ENCODE results near the gene GAREM1. TPM values are rescaled to one million over a fixed set of nuclear protein-coding genes. Genes with fewer than 3 reads are reported as not detected.

GAREM1 gene
- total and polyA plus RNA-seq, 4 donors = 1.5 to 7.5 (median 2.0) TPM

DNA sequence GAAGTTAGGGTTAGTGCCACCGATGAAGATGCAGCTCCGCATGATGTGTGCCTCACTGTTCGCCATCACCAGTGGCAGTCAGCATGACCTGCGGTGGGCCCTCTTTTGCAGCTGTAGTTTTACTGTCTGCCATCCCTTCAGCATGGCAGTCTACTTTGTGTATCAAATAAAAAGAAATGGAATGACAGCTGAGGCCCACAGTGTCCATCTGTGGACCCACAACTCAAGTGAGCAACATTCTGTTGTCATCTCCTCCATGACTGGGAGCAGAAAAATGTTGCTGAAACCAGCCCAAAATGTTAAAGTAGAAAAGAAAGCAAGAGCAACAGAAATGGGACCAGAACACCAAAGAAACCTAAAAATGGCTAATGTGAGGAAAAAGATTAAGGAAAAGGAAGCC lies 152.1 kb downstream of the GAREM1 start:
- H3K27ac ChIP-seq (ENCODE audit: low read depth in 1 of 2, low read length in 2 of 2) = no peak overlapping the region

GRCh38 chr18:32317651-32318050 lies 153.0 kb downstream of the GAREM1 start:
- Histone ChIP-seq H3K9me3 (ENCODE audit: control insufficient read depth in 4 of 4, low read length in 3 of 4) (no peaks in the 10 kb centered on the region), H3K36me3 (ENCODE audit: control insufficient read depth in 4 of 4, insufficient read depth in 3 of 4, low read depth in 1 of 4, low read length in 3 of 4) (no peaks in the 10 kb centered on the region), H3K27ac (ENCODE audit: low read depth in 1 of 2, low read length in 2 of 2) (no peak overlapping the region), H3K4me1 (ENCODE audit: control insufficient read depth in 4 of 4, insufficient read depth in 4 of 4, low read length in 3 of 4) (peaks cover 2 to 11% (median 7%) of the 10 kb centered on the region in 4 donors), H3K4me3 (ENCODE audit: low read depth in 1 of 3, low read length in 3 of 3) (no peak overlapping the region), H3K9ac (ENCODE audit: low read depth in 1 of 2, low read length in 2 of 2) (no peak overlapping the region), H3K27me3 (ENCODE audit: control insufficient read depth in 4 of 4, insufficient read depth in 4 of 4, low read length in 3 of 4) (no peaks in the 10 kb centered on the region)
- 74% methylated on average over 4 of the region's 4 CpGs for WGBS
- TF ChIP-seq RXRA (IDR thresholded peaks at IDR 0.05) = no peak
- TF ChIP-seq TAF1 (conservative IDR thresholded peaks at IDR 0.05) = no peak
- TF ChIP-seq FOXA2 (IDR thresholded peaks at IDR 0.05) = no peak
- no peak for TF ChIP-seq GABPA (IDR thresholded peaks at IDR 0.05 in 1 of 2, conservative IDR thresholded peaks at IDR 0.05 in 1 of 2)
- no peak for TF ChIP-seq HNF4A (conservative IDR thresholded peaks at IDR 0.05)
- TF ChIP-seq MAX (IDR thresholded peaks at IDR 0.05) = no peak
- no peak for TF ChIP-seq NR2F2 (IDR thresholded peaks at IDR 0.05)
- TF ChIP-seq FOXA1 (IDR thresholded peaks at IDR 0.05) = no peak
- TF ChIP-seq YY1 (IDR thresholded peaks at IDR 0.05) = no peak
- no peak for TF ChIP-seq HNF4G (IDR thresholded peaks at IDR 0.05)
- TF ChIP-seq RAD21 (IDR thresholded peaks at IDR 0.05) = no peak
- no peak for DNase-seq (ENCODE audit: low spot score)

More for the DNA sequence above, 152.1 kb downstream of the GAREM1 start:
- no peak for TF ChIP-seq HNF4A (conservative IDR thresholded peaks at IDR 0.05)
- TF ChIP-seq, protein P1, sequence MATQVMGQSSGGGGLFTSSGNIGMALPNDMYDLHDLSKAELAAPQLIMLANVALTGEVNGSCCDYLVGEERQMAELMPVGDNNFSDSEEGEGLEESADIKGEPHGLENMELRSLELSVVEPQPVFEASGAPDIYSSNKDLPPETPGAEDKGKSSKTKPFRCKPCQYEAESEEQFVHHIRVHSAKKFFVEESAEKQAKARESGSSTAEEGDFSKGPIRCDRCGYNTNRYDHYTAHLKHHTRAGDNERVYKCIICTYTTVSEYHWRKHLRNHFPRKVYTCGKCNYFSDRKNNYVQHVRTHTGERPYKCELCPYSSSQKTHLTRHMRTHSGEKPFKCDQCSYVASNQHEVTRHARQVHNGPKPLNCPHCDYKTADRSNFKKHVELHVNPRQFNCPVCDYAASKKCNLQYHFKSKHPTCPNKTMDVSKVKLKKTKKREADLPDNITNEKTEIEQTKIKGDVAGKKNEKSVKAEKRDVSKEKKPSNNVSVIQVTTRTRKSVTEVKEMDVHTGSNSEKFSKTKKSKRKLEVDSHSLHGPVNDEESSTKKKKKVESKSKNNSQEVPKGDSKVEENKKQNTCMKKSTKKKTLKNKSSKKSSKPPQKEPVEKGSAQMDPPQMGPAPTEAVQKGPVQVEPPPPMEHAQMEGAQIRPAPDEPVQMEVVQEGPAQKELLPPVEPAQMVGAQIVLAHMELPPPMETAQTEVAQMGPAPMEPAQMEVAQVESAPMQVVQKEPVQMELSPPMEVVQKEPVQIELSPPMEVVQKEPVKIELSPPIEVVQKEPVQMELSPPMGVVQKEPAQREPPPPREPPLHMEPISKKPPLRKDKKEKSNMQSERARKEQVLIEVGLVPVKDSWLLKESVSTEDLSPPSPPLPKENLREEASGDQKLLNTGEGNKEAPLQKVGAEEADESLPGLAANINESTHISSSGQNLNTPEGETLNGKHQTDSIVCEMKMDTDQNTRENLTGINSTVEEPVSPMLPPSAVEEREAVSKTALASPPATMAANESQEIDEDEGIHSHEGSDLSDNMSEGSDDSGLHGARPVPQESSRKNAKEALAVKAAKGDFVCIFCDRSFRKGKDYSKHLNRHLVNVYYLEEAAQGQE (IDR thresholded peaks at IDR 0.05) = no peak
- DNase-seq (ENCODE audit: low spot score) = no peak
- Histone ChIP-seq H3K27me3 (ENCODE audit: control insufficient read depth in 4 of 4, insufficient read depth in 4 of 4, low read length in 3 of 4) (no peaks in the 10 kb centered on the region), H3K4me3 (ENCODE audit: low read depth in 1 of 3, low read length in 3 of 3) (no peak overlapping the region), H3K9ac (ENCODE audit: low read depth in 1 of 2, low read length in 2 of 2) (no peak overlapping the region), H3K4me1 (ENCODE audit: control insufficient read depth in 4 of 4, insufficient read depth in 4 of 4, low read length in 3 of 4) (peaks cover 2 to 11% (median 7%) of the 10 kb centered on the region in 4 donors), H3K9me3 (ENCODE audit: control insufficient read depth in 4 of 4, low read length in 3 of 4) (no peaks in the 10 kb centered on the region), H3K36me3 (ENCODE audit: control insufficient read depth in 4 of 4, insufficient read depth in 3 of 4, low read depth in 1 of 4, low read length in 3 of 4) (no peaks in the 10 kb centered on the region)
- 95% methylated on average over 4 of the region's 4 CpGs for WGBS

GRCh38 chr18:32315881-32316280 lies 154.8 kb downstream of the GAREM1 start:
- Histone ChIP-seq H3K4me3 (ENCODE audit: low read depth in 1 of 3, low read length in 3 of 3) (no peak overlapping the region), H3K9ac (ENCODE audit: low read depth in 1 of 2, low read length in 2 of 2) (no peak overlapping the region), H3K9me3 (ENCODE audit: control insufficient read depth in 4 of 4, low read length in 3 of 4) (no peaks in the 10 kb centered on the region), H3K4me1 (ENCODE audit: control insufficient read depth in 4 of 4, insufficient read depth in 4 of 4, low read length in 3 of 4) (peaks cover 2 to 11% (median 7%) of the 10 kb centered on the region in 4 donors), H3K27me3 (ENCODE audit: control insufficient read depth in 4 of 4, insufficient read depth in 4 of 4, low read length in 3 of 4) (no peaks in the 10 kb centered on the region), H3K27ac (ENCODE audit: low read depth in 1 of 2, low read length in 2 of 2) (no peak overlapping the region), H3K36me3 (ENCODE audit: control insufficient read depth in 4 of 4, insufficient read depth in 3 of 4, low read depth in 1 of 4, low read length in 3 of 4) (no peaks in the 10 kb centered on the region)
- no peak for DNase-seq (ENCODE audit: low spot score)
- no peak for TF ChIP-seq NR2F2 (IDR thresholded peaks at IDR 0.05)
- no peak for TF ChIP-seq RAD21 (IDR thresholded peaks at IDR 0.05)
- TF ChIP-seq, protein P2, sequence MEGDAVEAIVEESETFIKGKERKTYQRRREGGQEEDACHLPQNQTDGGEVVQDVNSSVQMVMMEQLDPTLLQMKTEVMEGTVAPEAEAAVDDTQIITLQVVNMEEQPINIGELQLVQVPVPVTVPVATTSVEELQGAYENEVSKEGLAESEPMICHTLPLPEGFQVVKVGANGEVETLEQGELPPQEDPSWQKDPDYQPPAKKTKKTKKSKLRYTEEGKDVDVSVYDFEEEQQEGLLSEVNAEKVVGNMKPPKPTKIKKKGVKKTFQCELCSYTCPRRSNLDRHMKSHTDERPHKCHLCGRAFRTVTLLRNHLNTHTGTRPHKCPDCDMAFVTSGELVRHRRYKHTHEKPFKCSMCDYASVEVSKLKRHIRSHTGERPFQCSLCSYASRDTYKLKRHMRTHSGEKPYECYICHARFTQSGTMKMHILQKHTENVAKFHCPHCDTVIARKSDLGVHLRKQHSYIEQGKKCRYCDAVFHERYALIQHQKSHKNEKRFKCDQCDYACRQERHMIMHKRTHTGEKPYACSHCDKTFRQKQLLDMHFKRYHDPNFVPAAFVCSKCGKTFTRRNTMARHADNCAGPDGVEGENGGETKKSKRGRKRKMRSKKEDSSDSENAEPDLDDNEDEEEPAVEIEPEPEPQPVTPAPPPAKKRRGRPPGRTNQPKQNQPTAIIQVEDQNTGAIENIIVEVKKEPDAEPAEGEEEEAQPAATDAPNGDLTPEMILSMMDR (IDR thresholded peaks at IDR 0.05; ENCODE audit: low read depth, low read length, missing input control) = no peak
- TF ChIP-seq JUND (IDR thresholded peaks at IDR 0.05) = no peak
- no peak for TF ChIP-seq ZBTB33 (IDR thresholded peaks at IDR 0.05)
- TF ChIP-seq SP1 (IDR thresholded peaks at IDR 0.05) = no peak
- TF ChIP-seq EGR1 (IDR thresholded peaks at IDR 0.05; ENCODE audit: low read depth in 2 of 2) = no peak
- no peak for TF ChIP-seq FOXA2 (IDR thresholded peaks at IDR 0.05)
- TF ChIP-seq HNF4G (IDR thresholded peaks at IDR 0.05) = no peak
- TF ChIP-seq RXRA (IDR thresholded peaks at IDR 0.05) = no peak
- TF ChIP-seq HNF4A (conservative IDR thresholded peaks at IDR 0.05) = no peak
- no peak for TF ChIP-seq GABPA (IDR thresholded peaks at IDR 0.05 in 1 of 2, conservative IDR thresholded peaks at IDR 0.05 in 1 of 2)
- WGBS = 91% methylated on average over 1 of the region's 1 CpG
